Rectal smooth muscle tissue (tissue), 1 donor: ENCODE results near the gene MYG1.
A peak's percentile ranks its signal among the peaks of the same experiment; 100 is the strongest.

Source experiments
- H3K27ac ChIP-seq: one replicate; pipeline ENCODE4 v1.7.0; 2013; ENCODE audit warnings: low read depth, low read length, inconsistent platforms
- H3K27me3 ChIP-seq: one replicate; pipeline ENCODE4 v1.7.0; 2013; ENCODE audit warnings: low read length; ENCODE audit not compliant: control insufficient read depth, insufficient read depth
- H3K36me3 ChIP-seq: one replicate; pipeline ENCODE4 v1.7.0; 2013; ENCODE audit warnings: low read length; ENCODE audit not compliant: control insufficient read depth, insufficient read depth
- H3K4me1 ChIP-seq: one replicate; pipeline ENCODE4 v1.7.0; 2013; ENCODE audit warnings: low read length; ENCODE audit not compliant: control insufficient read depth, insufficient read depth
- H3K4me3 ChIP-seq: one replicate; pipeline ENCODE4 v1.7.0; 2013; ENCODE audit warnings: low read length
- H3K9ac ChIP-seq: one replicate; pipeline ENCODE4 v1.7.0; 2013; ENCODE audit warnings: low read length

MYG1 gene, protein sequence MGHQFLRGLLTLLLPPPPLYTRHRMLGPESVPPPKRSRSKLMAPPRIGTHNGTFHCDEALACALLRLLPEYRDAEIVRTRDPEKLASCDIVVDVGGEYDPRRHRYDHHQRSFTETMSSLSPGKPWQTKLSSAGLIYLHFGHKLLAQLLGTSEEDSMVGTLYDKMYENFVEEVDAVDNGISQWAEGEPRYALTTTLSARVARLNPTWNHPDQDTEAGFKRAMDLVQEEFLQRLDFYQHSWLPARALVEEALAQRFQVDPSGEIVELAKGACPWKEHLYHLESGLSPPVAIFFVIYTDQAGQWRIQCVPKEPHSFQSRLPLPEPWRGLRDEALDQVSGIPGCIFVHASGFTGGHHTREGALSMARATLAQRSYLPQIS

DNA sequence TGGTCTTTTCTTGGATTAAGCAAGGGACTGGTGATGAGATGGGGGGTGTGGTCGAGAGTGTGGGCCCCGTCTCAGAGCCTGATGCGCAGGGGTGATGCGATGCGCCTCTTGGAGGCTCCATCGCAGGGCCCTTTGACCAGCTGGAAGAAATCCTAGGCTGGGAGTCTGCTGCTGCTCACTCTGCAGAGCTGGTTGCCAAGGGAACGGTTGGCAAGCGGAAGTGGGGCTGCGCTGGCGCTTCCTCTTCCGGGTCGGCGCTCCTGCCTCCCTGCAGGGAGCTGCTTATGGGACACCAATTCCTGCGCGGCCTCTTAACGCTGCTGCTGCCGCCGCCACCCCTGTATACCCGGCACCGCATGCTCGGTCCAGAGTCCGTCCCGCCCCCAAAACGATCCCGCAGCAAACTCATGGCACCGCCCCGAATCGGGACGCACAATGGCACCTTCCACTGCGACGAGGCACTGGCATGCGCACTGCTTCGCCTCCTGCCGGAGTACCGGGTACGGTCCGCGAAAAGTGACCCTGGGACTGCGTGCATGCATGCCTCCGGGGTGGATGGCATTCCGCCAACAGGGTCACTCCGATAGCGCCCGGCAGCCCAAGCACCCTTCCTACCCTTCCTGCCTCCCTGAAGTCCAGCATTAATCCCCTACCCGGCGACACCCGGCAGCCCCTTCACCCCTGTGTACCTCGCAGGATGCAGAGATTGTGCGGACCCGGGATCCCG is at the start of gene MYG1:
Gene MYG1, plus strand, starts transcription at position 242 of the 727 bp plus-strand sequence. Its CDS starts 43 bp downstream, at position 285.
- H3K36me3 ChIP-seq, result peaks cover 4% of the 10 kb centered on the region
- peaks cover 17% of the 10 kb centered on the region for H3K4me1 ChIP-seq
- peak within 1 kb of the TSS; percentile 84 for H3K4me3 ChIP-seq
- peak within 1 kb of the TSS; percentile 51 for H3K9ac ChIP-seq
- no peaks in the 10 kb centered on the region for H3K27me3 ChIP-seq
- H3K27ac ChIP-seq, result peak within 1 kb of the TSS; percentile 62

DNA sequence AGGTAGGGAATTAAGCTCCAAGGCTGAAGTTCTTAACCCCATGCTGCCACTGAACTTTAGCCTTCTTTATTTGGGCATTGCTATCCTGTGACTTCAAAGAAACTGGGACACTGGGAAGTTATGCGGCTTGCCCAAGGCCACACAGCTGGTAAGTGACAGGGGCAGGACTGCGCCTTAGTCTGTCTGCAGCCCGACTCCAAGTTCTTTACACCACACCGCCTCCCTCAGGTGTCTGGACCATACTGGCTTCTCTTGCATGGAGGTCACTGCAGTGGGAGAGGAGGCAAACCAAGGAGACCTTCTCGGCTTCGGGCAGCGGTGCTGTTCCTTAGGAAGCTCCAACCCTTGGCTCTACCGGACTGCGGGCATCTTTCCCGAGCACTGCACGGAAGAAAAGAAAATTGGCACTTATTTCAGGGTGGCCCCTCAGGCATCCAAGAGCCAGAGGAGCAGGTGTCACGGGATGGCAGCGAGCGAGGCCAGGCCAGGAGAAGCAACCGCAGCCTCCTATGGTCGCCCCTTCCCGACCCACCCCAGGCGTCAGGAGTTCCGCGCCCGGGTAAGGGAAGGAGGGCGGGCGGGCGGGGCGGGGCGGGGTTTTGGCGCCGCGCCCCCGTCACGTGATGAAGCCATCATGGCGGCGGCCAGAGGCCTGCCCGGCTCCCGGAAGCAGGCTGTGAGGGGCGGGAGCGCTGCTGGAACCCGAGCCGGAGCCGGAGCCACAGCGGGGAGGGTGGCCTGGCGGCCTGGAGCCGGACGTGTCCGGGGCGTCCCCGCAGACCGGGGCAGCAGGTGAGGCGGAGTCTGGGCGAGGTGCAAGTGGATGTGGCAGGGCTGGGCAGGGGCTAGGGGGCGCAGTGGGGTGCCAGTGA is 47.8 kb upstream of the MYG1 start:
- H3K36me3 ChIP-seq, result peaks cover 8% of the 10 kb centered on the region
- peaks cover 8% of the 10 kb centered on the region for H3K4me1 ChIP-seq
- peak overlapping the region; percentile 86 for H3K27ac ChIP-seq
- no peaks in the 10 kb centered on the region for H3K27me3 ChIP-seq
- peak overlapping the region; percentile 86 for H3K9ac ChIP-seq
- peak overlapping the region; percentile 96 for H3K4me3 ChIP-seq

- peak overlapping the region; percentile 96 for H3K4me3 ChIP-seq
- H3K36me3 ChIP-seq, result peaks cover 8% of the 10 kb centered on the region
- H3K27me3 ChIP-seq, result no peaks in the 10 kb centered on the region
- peak overlapping the region; percentile 86 for H3K9ac ChIP-seq
- H3K4me1 ChIP-seq, result peaks cover 8% of the 10 kb centered on the region
- H3K27ac ChIP-seq, result peak overlapping the region; percentile 86
Observed at GRCh38 chr12:53252349-53252916, 47.1 kb upstream of the MYG1 start.

DNA sequence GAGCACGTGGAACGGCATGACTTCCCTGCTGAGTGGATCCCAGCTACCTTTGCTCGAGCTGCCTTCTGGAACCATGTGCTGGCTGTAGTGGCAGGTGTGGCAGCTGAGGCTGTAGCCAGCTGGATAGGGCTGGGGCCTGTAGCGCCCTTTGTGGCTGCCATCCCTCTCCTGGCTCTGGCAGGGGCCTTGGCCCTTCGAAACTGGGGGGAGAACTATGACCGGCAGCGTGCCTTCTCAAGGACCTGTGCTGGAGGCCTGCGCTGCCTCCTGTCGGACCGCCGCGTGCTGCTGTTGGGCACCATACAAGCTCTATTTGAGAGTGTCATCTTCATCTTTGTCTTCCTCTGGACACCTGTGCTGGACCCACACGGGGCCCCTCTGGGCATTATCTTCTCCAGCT is 46.2 kb upstream of the MYG1 start:
- Histone ChIP-seq H3K36me3 (peaks cover 8% of the 10 kb centered on the region), H3K4me3 (peak overlapping the region; percentile 96), H3K27me3 (no peaks in the 10 kb centered on the region), H3K4me1 (peaks cover 8% of the 10 kb centered on the region), H3K9ac (no peak overlapping the region), H3K27ac (no peak overlapping the region)

DNA sequence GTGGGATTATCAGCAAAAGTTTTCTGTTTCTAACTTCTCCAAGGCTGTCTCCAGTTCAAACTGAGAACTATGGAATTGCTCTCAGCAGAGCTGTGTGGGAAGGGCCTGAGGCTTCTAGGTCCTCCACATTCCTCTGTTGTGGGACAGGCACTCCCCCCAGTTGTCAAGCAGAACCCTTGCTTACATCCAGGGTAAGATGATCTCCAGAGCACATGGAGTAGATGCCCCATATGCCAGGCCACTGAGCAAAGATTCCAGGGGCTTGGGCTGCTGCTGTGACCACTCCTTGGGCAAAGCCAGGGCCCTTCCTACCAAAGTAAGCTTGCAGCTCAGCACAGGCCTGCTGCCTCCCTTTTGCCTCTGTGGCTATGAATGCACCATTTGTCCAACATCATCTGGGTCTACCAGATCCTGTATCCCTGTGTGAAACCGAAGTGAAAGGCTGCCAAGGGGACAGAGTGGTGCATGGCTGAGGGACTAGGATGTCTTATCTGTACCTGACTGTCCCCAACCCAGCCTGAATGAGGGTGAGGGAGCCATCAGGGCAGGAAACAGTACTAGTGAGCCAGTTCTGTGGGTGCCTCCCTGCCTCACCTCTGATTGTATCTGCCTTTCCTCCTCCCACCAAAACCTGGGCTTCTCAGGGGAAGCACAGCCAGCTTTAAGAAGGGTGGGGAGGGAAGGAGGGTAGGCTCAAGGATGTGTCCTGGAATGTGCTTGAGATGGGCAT is 44.5 kb upstream of the MYG1 start:
- Histone ChIP-seq H3K4me3 (no peak overlapping the region), H3K4me1 (peaks cover 8% of the 10 kb centered on the region), H3K27ac (no peak overlapping the region), H3K36me3 (peaks cover 8% of the 10 kb centered on the region), H3K9ac (no peak overlapping the region), H3K27me3 (no peaks in the 10 kb centered on the region)

DNA sequence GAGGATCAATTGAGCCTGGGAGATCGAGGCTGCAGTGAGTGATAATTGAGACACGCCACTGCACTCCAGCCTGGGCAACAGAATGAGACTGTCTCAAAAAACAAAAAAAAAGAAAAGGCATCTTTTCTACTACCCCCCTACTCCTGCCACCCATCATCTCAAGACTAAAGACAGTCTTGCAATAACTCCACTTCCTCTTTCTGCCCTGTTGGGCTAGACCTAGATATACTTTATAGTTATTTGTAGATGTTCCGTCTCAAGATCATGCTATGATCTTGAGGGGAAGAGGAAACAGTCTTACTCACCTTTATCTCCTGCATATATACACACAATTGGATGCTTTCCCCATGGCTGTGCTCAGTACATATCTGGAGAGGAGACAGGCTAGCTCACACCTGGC is 43.5 kb upstream of the MYG1 start:
- Histone ChIP-seq H3K27me3 (no peaks in the 10 kb centered on the region), H3K36me3 (peaks cover 8% of the 10 kb centered on the region), H3K27ac (no peak overlapping the region), H3K9ac (no peak overlapping the region), H3K4me1 (peaks cover 8% of the 10 kb centered on the region), H3K4me3 (no peak overlapping the region)

DNA sequence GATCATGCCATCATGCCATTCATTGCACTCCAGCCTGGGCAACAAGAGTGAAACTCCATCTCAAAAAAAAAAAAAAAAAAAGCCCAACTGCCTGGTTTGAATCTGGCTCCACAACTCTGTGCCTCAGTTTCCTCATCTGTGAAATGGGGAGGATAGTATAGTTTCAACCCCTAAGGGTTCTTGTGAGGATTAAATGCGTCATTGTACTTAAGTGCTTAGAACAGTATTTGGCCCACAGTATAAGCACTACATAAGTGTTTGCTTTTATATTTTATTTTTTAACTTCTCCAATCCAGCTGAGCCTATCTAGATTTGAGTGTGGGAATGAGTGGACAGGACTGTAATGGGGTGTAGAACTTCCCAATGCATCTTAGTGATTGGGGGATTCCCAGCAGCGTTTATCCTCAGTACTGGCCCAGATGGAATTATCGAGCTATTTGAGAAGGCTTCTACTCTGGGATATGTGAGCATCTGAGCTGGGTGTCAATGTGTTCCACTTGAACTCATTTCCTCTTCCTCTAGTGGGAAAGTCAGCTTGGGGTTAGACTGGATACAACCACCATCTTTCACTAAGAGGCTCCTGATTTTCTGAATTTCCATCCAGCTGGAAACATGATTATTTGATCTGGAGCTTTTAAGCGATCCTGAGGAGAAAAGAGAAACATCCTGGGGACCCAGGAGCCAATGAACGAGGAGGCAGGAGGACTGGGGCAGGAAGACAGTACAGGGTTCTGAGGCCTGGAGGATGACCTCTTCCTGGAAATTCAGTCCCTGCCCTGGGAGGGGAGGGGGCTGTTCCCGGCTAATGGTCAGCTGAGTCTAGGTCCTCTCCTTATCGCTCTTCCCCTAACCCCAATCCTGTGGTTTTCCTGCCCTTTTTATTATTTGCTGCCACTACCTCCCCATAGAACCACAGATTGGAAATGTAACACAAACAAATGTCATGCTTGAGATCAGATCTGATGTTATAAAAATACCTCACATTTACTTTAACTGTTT is 40.7 kb upstream of the MYG1 start:
- H3K27ac ChIP-seq, result no peak overlapping the region
- H3K4me3 ChIP-seq, result no peak overlapping the region
- H3K27me3 ChIP-seq, result no peaks in the 10 kb centered on the region
- H3K4me1 ChIP-seq, result no peaks in the 10 kb centered on the region
- peaks cover 4% of the 10 kb centered on the region for H3K36me3 ChIP-seq
- no peak overlapping the region for H3K9ac ChIP-seq

DNA sequence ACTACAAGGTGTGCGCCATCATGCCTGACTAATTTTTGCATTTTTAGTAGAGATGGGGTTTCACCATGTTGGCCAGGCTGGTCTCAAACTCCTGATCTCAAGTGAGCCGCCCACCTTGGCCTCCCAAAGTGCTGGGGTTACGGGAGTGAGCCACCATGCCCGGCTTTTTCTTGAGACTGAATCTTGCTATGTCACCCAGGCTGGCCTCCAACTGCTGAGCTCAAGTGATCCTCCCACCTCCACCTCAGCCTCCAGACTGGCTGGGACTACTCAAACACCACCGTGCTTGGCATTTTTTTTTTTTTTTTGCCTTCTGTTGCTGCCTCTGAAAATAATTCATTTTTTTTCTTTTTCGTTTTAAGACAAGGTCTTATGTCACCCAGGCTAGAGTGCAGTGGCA is 39.6 kb upstream of the MYG1 start:
- Histone ChIP-seq H3K4me1 (no peaks in the 10 kb centered on the region), H3K9ac (no peak overlapping the region), H3K4me3 (no peak overlapping the region), H3K27me3 (no peaks in the 10 kb centered on the region), H3K27ac (no peak overlapping the region), H3K36me3 (no peaks in the 10 kb centered on the region)

- Histone ChIP-seq H3K9ac (no peak overlapping the region), H3K36me3 (no peaks in the 10 kb centered on the region), H3K4me1 (peaks cover 2% of the 10 kb centered on the region), H3K4me3 (no peak overlapping the region), H3K27ac (no peak overlapping the region), H3K27me3 (no peaks in the 10 kb centered on the region)
Observed at GRCh38 chr12:53265783-53266182, 33.7 kb upstream of the MYG1 start.

- Histone ChIP-seq H3K36me3 (no peaks in the 10 kb centered on the region), H3K9ac (no peak overlapping the region), H3K4me3 (peak overlapping the region; percentile 95), H3K27ac (no peak overlapping the region), H3K4me1 (peaks cover 2% of the 10 kb centered on the region), H3K27me3 (no peaks in the 10 kb centered on the region)
Observed at GRCh38 chr12:53267306-53267998, 32.0 kb upstream of the MYG1 start.
